OCI-LY1 (cell line): ENCODE results near the gene TNFAIP6.

ENCODE experiments used
- H2AFZ ChIP-seq: fragments of 200-600 bp; sonication (generic), shearing (Covaris generic); 2 replicates; pipeline ENCODE4 v1.6.0; 2014; ENCODE audit warnings: antibody characterized with exemption, mild to moderate bottlenecking, low read length
- H3F3A ChIP-seq: fragments of 200-600 bp; sonication (generic), shearing (Covaris generic); 2 replicates; pipeline ENCODE4 v1.6.0; 2014; ENCODE audit warnings: mild to moderate bottlenecking, antibody characterized with exemption, low read length, moderate library complexity; ENCODE audit not compliant: insufficient read depth
- H3K27ac ChIP-seq: fragments of 200-600 bp; sonication (generic); 2 replicates; pipeline ENCODE4 v1.5.1; 2014; ENCODE audit warnings: low read length, mixed run types, mild to moderate bottlenecking, low read depth; ENCODE audit not compliant: poor library complexity, severe bottlenecking
- H3K27me3 ChIP-seq: fragments of 200-600 bp; sonication (generic); 2 replicates; pipeline ENCODE4 v1.6.0; 2014; ENCODE audit warnings: antibody characterized with exemption, mild to moderate bottlenecking, low read length, moderate library complexity; ENCODE audit not compliant: insufficient read depth
- H3K36me3 ChIP-seq: fragments of 200-600 bp; sonication (generic); 2 replicates; pipeline ENCODE4 v1.6.1; 2014; ENCODE audit warnings: mild to moderate bottlenecking, antibody characterized with exemption, low read length, moderate library complexity, mixed read lengths; ENCODE audit not compliant: insufficient read depth
- H3K4me1 ChIP-seq: fragments of 200-600 bp; sonication (generic); 2 replicates; pipeline ENCODE4 v1.5.1; 2014; ENCODE audit warnings: mild to moderate bottlenecking, low read length, moderate library complexity; ENCODE audit not compliant: insufficient read depth, severe bottlenecking
- H3K4me2 ChIP-seq: fragments of 200-600 bp; sonication (generic), shearing (Covaris generic); 2 replicates; pipeline ENCODE4 v1.6.1; 2014; ENCODE audit warnings: low read length
- H3K4me3 ChIP-seq: fragments of 200-600 bp; sonication (generic); 2 replicates; pipeline ENCODE4 v1.5.1; 2014; ENCODE audit warnings: low read length, low read depth, mild to moderate bottlenecking, mixed read lengths; ENCODE audit not compliant: poor library complexity, severe bottlenecking
- H3K79me2 ChIP-seq: fragments of 200-600 bp; shearing (Covaris generic); 2 replicates; pipeline ENCODE4 v1.6.1; 2016; ENCODE audit warnings: mixed run types, low read length, mixed read lengths; ENCODE audit not compliant: insufficient read depth
- H3K9ac ChIP-seq: fragments of 200-600 bp; sonication (generic), shearing (Covaris generic); 2 replicates; pipeline ENCODE4 v1.6.1; 2014; ENCODE audit warnings: mild to moderate bottlenecking, low read length, mixed read lengths
- H3K9me2 ChIP-seq: fragments of 200-600 bp; sonication (generic), shearing (Covaris generic); 2 replicates; pipeline ENCODE4 v1.6.1; 2014; ENCODE audit warnings: low read depth, mild to moderate bottlenecking, low read length, mixed read lengths
- H3K9me3 ChIP-seq: fragments of 200-600 bp; shearing (Covaris generic); 2 replicates; pipeline ENCODE4 v1.6.1; 2014; ENCODE audit warnings: low read length, mixed read lengths
- H4K20me1 ChIP-seq: fragments of 200-600 bp; sonication (generic), shearing (Covaris generic); 2 replicates; pipeline ENCODE4 v1.6.0; 2016; ENCODE audit warnings: mild to moderate bottlenecking, low read length; ENCODE audit not compliant: insufficient read depth
- EZH2 ChIP-seq: fragments of 200-600 bp; sonication (generic), shearing (Covaris generic); IDR thresholded peaks from 2 replicates; pipeline ENCODE4 v1.8.0; 2017; ENCODE audit warnings: borderline replicate concordance, mixed run types, mild to moderate bottlenecking, antibody characterized with exemption, low read length, moderate library complexity, mixed read lengths
- TF ChIP-seq, protein P1 (sequence below): fragments of 200-600 bp; sonication (generic), shearing (Covaris generic); IDR thresholded peaks from 2 replicates; pipeline ENCODE4 v1.5.1; 2017; ENCODE audit warnings: mild to moderate bottlenecking, antibody characterized with exemption, low read length, moderate library complexity, mixed read lengths

The TNFAIP6 gene

DNA sequence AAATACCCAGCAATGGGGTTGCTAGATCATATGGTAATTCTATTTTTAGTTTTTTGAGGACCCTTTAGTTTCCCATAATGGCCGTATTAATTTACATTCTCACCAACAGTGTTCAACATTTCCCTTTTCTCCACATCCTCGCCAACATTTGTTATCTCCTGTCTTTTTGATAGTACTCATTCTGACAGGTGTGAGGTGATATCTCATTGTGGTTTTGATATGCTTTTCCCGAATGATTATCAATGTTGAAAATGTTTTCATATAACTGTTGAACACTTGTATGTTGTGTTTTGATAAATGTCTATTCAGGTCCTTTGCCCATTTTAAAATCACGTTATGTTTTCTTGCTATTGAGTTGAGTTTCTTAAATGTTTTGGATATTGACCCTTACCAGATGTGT is 46.5 kb downstream of the TNFAIP6 start:
- Histone ChIP-seq H2AFZ (no peak overlapping the region), H3K4me3 (no peak overlapping the region), H3K4me2 (no peak overlapping the region), H3F3A (no peaks in the 10 kb centered on the region), H3K36me3 (no peaks in the 10 kb centered on the region), H3K9me2 (no peaks in the 10 kb centered on the region), H3K9ac (no peak overlapping the region), H3K9me3 (no peaks in the 10 kb centered on the region), H3K4me1 (no peaks in the 10 kb centered on the region), H3K79me2 (no peaks in the 10 kb centered on the region), H3K27me3 (no peaks in the 10 kb centered on the region), H3K27ac (no peak overlapping the region), H4K20me1 (no peaks in the 10 kb centered on the region)
- TF ChIP-seq, protein P1, sequence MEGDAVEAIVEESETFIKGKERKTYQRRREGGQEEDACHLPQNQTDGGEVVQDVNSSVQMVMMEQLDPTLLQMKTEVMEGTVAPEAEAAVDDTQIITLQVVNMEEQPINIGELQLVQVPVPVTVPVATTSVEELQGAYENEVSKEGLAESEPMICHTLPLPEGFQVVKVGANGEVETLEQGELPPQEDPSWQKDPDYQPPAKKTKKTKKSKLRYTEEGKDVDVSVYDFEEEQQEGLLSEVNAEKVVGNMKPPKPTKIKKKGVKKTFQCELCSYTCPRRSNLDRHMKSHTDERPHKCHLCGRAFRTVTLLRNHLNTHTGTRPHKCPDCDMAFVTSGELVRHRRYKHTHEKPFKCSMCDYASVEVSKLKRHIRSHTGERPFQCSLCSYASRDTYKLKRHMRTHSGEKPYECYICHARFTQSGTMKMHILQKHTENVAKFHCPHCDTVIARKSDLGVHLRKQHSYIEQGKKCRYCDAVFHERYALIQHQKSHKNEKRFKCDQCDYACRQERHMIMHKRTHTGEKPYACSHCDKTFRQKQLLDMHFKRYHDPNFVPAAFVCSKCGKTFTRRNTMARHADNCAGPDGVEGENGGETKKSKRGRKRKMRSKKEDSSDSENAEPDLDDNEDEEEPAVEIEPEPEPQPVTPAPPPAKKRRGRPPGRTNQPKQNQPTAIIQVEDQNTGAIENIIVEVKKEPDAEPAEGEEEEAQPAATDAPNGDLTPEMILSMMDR = no peak
- TF ChIP-seq EZH2 = no peak

DNA sequence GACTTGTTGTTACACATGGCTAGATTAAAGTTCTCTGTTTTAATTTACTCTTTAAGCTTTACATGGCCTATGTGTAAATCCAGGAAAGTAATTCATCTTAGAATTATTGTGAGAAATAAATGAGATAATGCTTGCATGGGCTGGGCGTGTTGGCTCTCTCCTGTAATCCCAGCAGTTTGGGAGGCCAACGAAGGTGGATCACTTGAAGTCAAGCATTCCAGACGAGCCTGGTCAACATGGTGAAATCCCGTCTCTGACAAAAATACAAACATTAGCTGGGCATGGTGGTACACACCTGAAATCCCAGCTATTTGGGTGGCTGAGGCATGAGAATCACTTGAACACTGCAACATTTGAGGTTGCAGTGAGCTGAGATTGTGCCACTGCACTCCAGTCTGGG is 48.0 kb downstream of the TNFAIP6 start:
- TF ChIP-seq, protein P1 = no peak
- TF ChIP-seq EZH2 = no peak
- peaks cover 3% of the 10 kb centered on the region for H3K4me1 ChIP-seq

DNA sequence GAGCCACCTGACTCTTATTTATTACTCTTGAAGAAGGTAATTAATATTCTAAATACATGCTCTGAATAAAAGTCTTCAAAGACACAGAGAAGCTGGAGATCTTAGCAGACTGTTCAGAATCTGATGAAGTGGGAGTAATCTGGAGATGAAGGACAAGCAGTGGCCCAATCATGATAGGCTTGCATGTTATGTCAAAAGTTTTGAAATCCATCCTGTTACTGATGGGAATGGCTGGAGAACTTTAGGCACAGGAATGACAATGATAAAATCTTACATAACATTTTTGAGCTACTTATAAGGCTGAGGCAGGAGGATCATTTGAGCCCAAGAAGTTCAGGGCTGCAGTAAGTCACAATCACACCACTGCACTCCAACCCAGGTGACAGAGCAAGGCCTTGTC is 49.9 kb downstream of the TNFAIP6 start:
- Histone ChIP-seq H3K79me2 (peaks cover 19% of the 10 kb centered on the region), H3F3A (no peaks in the 10 kb centered on the region), H3K4me3 (no peak overlapping the region), H3K9me3 (no peaks in the 10 kb centered on the region), H3K27ac (no peak overlapping the region), H2AFZ (no peak overlapping the region), H3K4me2 (no peak overlapping the region), H3K36me3 (peaks cover 11% of the 10 kb centered on the region), H3K27me3 (no peaks in the 10 kb centered on the region), H4K20me1 (no peaks in the 10 kb centered on the region), H3K9ac (no peak overlapping the region), H3K4me1 (peaks cover 15% of the 10 kb centered on the region), H3K9me2 (no peaks in the 10 kb centered on the region)
- TF ChIP-seq, protein P1 = no peak
- no peak for TF ChIP-seq EZH2

More for the DNA sequence above, 48.0 kb downstream of the TNFAIP6 start:
- H3K9me2 ChIP-seq = no peaks in the 10 kb centered on the region
- no peak overlapping the region for H3K9ac ChIP-seq
- H3K9me3 ChIP-seq = no peaks in the 10 kb centered on the region
- H3K4me2 ChIP-seq = no peak overlapping the region
- H3K27ac ChIP-seq = no peak overlapping the region
- no peaks in the 10 kb centered on the region for H3K36me3 ChIP-seq
- peaks cover 3% of the 10 kb centered on the region for H3K79me2 ChIP-seq
- no peaks in the 10 kb centered on the region for H3K27me3 ChIP-seq
- H3F3A ChIP-seq = no peaks in the 10 kb centered on the region
- no peak overlapping the region for H3K4me3 ChIP-seq
- H4K20me1 ChIP-seq = no peaks in the 10 kb centered on the region
- no peak overlapping the region for H2AFZ ChIP-seq
